Measurements from ENCODE around the gene WNT7A. TPM values are rescaled to one million over a fixed set of nuclear protein-coding genes. Genes with fewer than 3 reads are reported as not detected.

The WNT7A gene
- total RNA-seq, 6 donors from 2014 or later: 1.0 to 12.2 (median 6.8) TPM

GRCh38 chr3:13853256-13853977, 26.5 kb downstream of the WNT7A start:
- TF ChIP-seq POLR2A (IDR thresholded peaks at IDR 0.05): no peak
- no peak for TF ChIP-seq POLR2AphosphoS5 (IDR thresholded peaks at IDR 0.05)
- TF ChIP-seq EP300 (IDR thresholded peaks at IDR 0.05): no peak
- TF ChIP-seq, protein P1, sequence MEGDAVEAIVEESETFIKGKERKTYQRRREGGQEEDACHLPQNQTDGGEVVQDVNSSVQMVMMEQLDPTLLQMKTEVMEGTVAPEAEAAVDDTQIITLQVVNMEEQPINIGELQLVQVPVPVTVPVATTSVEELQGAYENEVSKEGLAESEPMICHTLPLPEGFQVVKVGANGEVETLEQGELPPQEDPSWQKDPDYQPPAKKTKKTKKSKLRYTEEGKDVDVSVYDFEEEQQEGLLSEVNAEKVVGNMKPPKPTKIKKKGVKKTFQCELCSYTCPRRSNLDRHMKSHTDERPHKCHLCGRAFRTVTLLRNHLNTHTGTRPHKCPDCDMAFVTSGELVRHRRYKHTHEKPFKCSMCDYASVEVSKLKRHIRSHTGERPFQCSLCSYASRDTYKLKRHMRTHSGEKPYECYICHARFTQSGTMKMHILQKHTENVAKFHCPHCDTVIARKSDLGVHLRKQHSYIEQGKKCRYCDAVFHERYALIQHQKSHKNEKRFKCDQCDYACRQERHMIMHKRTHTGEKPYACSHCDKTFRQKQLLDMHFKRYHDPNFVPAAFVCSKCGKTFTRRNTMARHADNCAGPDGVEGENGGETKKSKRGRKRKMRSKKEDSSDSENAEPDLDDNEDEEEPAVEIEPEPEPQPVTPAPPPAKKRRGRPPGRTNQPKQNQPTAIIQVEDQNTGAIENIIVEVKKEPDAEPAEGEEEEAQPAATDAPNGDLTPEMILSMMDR (IDR thresholded peaks at IDR 0.05): no peak
- 70 to 76% methylated on average over 9 to 11 of the region's 11 CpGs for WGBS, 2 donors
- ATAC-seq (ENCODE audit: low FRiP score in 2 of 2) (no peak), DNase-seq (no peak)
- H3K4me3 ChIP-seq: no peak overlapping the region
- no peaks in the 10 kb centered on the region for H3K36me3 ChIP-seq
- peaks cover 0 to 5% (median 0%) of the 10 kb centered on the region in 4 donors for H3K27me3 ChIP-seq
- no peaks in the 10 kb centered on the region for H3K4me1 ChIP-seq
- H3K27ac ChIP-seq: no peak overlapping the region
- no peaks in the 10 kb centered on the region for H3K9me3 ChIP-seq

DNA sequence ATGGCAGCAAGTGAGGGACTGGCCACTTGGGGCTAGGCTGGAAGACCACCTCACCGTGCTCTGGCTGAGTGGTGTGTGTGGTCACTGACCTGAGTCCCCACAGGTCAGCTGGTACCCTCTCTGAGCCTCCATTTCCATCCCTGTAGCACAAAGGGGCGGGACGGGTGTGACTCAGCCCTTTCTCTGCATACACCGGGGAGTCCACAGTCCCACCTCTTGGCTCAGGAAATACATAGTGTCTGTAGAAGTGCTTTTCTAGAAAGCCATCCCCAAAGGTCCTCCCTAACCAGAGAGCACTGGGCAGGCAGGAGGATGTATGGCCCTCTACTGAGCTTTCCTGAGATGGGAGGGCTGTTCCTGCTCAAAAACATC, 27.2 kb downstream of the WNT7A start:
- no peak overlapping the region for H3K4me3 ChIP-seq
- H3K27me3 ChIP-seq: peaks cover 0 to 5% (median 0%) of the 10 kb centered on the region in 4 donors
- WGBS, 2 donors: 62% methylated on average over 4 of the region's 4 CpGs; no CpG with 5 or more reads in 1 of the 2 donors
- ATAC-seq (ENCODE audit: low FRiP score in 2 of 2): no peak
- no peak for DNase-seq
- H3K4me1 ChIP-seq: no peaks in the 10 kb centered on the region
- no peak for TF ChIP-seq EP300 (IDR thresholded peaks at IDR 0.05)
- no peak for TF ChIP-seq POLR2A (IDR thresholded peaks at IDR 0.05)
- no peak for TF ChIP-seq POLR2AphosphoS5 (IDR thresholded peaks at IDR 0.05)
- no peaks in the 10 kb centered on the region for H3K36me3 ChIP-seq
- H3K9me3 ChIP-seq: no peaks in the 10 kb centered on the region
- no peak overlapping the region for H3K27ac ChIP-seq

GRCh38 chr3:13851997-13852637, 27.8 kb downstream of the WNT7A start:
- DNase-seq (no peak), ATAC-seq (ENCODE audit: low FRiP score in 2 of 2) (no peak)
- H3K4me1 ChIP-seq: no peaks in the 10 kb centered on the region
- no peak overlapping the region for H3K4me3 ChIP-seq
- 71 to 73% methylated on average over 9 to 17 of the region's 17 CpGs for WGBS, 2 donors
- no peak for TF ChIP-seq POLR2AphosphoS5 (IDR thresholded peaks at IDR 0.05)
- H3K9me3 ChIP-seq: no peaks in the 10 kb centered on the region
- no peaks in the 10 kb centered on the region for H3K36me3 ChIP-seq
- H3K27me3 ChIP-seq: peaks cover 0 to 5% (median 0%) of the 10 kb centered on the region in 4 donors
- H3K27ac ChIP-seq: no peak overlapping the region

DNA sequence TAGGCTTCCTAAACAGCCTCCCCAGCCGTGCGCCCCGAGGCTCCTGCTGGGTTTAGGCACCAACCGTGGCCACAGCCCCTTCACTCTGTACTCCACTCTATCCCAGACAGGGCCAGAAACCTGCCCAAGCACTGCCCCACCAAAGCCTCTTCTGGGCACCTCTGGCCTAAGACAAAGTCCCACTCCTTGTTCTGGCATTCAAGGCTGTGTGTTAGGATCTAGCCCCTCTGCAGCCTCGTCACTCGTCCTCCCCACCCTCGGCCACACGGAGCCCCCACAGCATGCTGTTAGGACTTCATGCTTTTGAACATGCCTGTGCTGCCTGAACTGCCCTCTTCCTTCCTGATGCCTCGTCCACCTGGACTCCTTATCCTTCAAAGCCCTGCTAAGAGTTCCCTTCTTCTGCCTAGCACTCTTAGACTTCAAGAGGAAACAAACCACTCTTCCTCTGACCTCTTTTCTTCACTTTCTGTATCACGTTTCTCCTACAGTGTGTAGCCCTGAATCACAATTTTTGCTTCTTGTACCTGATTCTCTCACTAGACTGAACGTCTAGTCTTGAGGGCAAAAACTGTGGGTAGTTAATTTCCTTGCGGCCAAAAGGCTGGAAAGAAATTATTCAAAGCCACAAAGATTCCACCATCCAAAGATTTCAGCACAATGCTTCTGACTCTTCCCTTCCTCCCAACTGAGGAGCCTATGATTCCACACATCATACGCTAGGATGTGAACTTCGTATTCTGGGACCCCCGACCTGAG, 28.6 kb downstream of the WNT7A start:
- H3K4me1 ChIP-seq: no peaks in the 10 kb centered on the region
- no peaks in the 10 kb centered on the region for H3K9me3 ChIP-seq
- H3K4me3 ChIP-seq: no peak overlapping the region
- ATAC-seq (ENCODE audit: low FRiP score in 2 of 2): no peak
- WGBS, 2 donors: 65 to 70% methylated on average over 15 of the region's 15 CpGs
- H3K27me3 ChIP-seq: peaks cover 0 to 5% (median 0%) of the 10 kb centered on the region in 4 donors
- H3K27ac ChIP-seq: peak overlapping the region; percentile 41 to 64 (median 42)
- no peak for TF ChIP-seq POLR2AphosphoS5 (IDR thresholded peaks at IDR 0.05)
- TF ChIP-seq EP300 (IDR thresholded peaks at IDR 0.05): no peak
- TF ChIP-seq, protein P1 (IDR thresholded peaks at IDR 0.05): no peak
- no peak for TF ChIP-seq POLR2A (IDR thresholded peaks at IDR 0.05)
- DNase-seq: no peak
- H3K36me3 ChIP-seq: no peaks in the 10 kb centered on the region

DNA sequence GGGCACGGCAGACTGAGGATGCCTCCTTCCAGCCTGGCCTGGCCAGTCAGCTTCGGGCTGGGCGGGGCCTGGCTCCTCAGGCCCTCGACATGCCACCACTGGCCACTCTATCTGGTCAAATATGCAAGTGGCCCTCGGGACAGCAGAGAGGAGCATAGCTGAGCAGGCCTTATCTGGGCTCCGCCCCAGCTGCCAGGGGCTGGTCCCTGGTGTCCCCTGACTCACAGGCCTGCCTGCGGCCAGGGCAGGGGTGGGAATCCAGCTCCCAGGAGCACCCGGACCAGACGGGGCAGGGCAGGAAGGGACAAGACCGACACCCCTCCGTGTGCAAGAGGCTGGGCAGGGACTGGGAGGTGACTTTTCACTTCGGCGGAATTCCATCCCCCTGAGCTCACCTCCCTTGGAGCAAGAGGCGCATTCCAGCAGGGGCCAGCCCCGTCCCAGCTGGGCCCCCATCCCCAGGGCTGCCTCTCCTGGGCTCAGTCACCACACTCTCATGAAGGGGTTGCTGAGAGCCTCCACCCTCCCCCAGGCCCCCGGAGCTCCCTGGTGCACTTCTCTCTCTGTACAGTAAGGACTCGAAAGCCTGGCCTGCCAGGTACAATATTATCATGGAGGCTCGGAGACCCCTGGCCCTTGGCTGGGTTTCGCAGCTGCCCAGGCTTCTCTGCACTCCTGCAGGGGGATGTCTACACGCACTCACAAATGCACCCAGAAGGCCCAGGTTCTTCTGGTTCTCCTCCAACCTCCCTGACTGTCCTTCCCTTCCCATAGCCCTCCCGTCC, 29.5 kb downstream of the WNT7A start:
- Histone ChIP-seq H3K36me3 (no peaks in the 10 kb centered on the region), H3K27ac (peak overlapping the region; percentile 41 to 64 (median 42)), H3K4me1 (no peaks in the 10 kb centered on the region), H3K9me3 (no peaks in the 10 kb centered on the region), H3K4me3 (no peak overlapping the region), H3K27me3 (no peaks in the 10 kb centered on the region)
- WGBS, 2 donors: 52 to 53% methylated on average over 4 to 21 of the region's 21 CpGs
- DNase-seq (peak; percentile 83 to 88), ATAC-seq (ENCODE audit: low FRiP score in 2 of 2) (peak; percentile 62 to 93)
- TF ChIP-seq POLR2AphosphoS5 (IDR thresholded peaks at IDR 0.05) (no peak), EP300 (IDR thresholded peaks at IDR 0.05) (peak in 1 of 4 donors; percentile 66)

All from upper lobe of left lung (tissue), 6 donors.